Parathyroid adenoma (tissue), 2 donors: ENCODE measurements around the gene NDUFV3.

Experiments used
- H2AFZ ChIP-seq: fragments of 300-600 bp; sonication (generic); one replicate; pipeline ENCODE4 v1.7.0; 2017; ENCODE audit warnings: antibody characterized with exemption, mild to moderate bottlenecking
- H3K27ac ChIP-seq: fragments of 300-600 bp; sonication (generic); one replicate; pipeline ENCODE4 v1.7.0; 2017
- H3K27me3 ChIP-seq: fragments of 300-600 bp; sonication (generic); one replicate; pipeline ENCODE4 v1.7.0; 2017; ENCODE audit warnings: low read length; ENCODE audit not compliant: control insufficient read depth, insufficient read depth
- H3K36me3 ChIP-seq: fragments of 300-600 bp; sonication (generic); one replicate; pipeline ENCODE4 v1.7.0; 2017; ENCODE audit warnings: low read length; ENCODE audit not compliant: control insufficient read depth, insufficient read depth
- H3K4me1 ChIP-seq: fragments of 300-600 bp; sonication (generic); one replicate; pipeline ENCODE4 v1.7.0; 2017; ENCODE audit warnings: control low read depth
- H3K4me2 ChIP-seq: fragments of 300-600 bp; sonication (generic); one replicate; pipeline ENCODE4 v1.7.0; 2017; ENCODE audit warnings: low read length
- H3K4me3 ChIP-seq: fragments of 300-600 bp; sonication (generic); one replicate; pipeline ENCODE4 v1.7.0; 2017; ENCODE audit warnings: low read depth, low read length
- H3K79me2 ChIP-seq: fragments of 300-600 bp; sonication (generic); one replicate; pipeline ENCODE4 v1.7.0; 2017; ENCODE audit warnings: control low read depth
- H3K9ac ChIP-seq: fragments of 300-600 bp; sonication (generic); one replicate; pipeline ENCODE4 v1.7.0; 2017; ENCODE audit warnings: mild to moderate bottlenecking
- H3K9me3 ChIP-seq: fragments of 300-600 bp; sonication (generic); one replicate; pipeline ENCODE4 v1.7.0; 2017; ENCODE audit warnings: low read length; ENCODE audit not compliant: control insufficient read depth
- TF ChIP-seq, protein P1 (sequence below): fragments of 300-600 bp; sonication (generic); IDR thresholded peaks from one replicate; pipeline ENCODE4 v1.7.0; 2017; ENCODE audit warnings: antibody characterized with exemption, mild to moderate bottlenecking
- donor health status: primary hyperparathyroidism.

Gene NDUFV3

DNA sequence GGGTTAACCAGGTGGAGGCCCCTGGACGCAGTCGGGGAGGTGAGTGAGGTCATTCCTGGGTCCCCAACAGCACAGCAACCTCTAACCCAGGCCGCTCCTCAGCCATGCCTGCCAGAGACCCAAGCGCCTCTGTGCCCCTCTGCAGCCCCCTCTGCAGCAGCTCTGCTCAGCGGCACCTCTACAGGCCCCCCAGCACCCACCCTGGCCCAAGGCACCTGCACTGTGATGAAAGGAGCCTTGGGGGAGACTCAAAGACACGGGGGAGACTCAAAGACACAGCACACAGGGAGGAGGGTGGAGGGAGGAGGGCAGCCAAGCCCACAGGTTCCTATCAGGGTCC lies 33.2 kb upstream of the NDUFV3 start:
- H3K4me3 ChIP-seq = no peak overlapping the region
- no peak overlapping the region for H3K9ac ChIP-seq
- no peaks in the 10 kb centered on the region for H3K9me3 ChIP-seq
- H3K27me3 ChIP-seq = no peaks in the 10 kb centered on the region
- no peaks in the 10 kb centered on the region for H3K4me1 ChIP-seq
- H3K4me2 ChIP-seq = no peak overlapping the region
- no peak overlapping the region for H2AFZ ChIP-seq
- no peaks in the 10 kb centered on the region for H3K36me3 ChIP-seq
- TF ChIP-seq, protein P1, sequence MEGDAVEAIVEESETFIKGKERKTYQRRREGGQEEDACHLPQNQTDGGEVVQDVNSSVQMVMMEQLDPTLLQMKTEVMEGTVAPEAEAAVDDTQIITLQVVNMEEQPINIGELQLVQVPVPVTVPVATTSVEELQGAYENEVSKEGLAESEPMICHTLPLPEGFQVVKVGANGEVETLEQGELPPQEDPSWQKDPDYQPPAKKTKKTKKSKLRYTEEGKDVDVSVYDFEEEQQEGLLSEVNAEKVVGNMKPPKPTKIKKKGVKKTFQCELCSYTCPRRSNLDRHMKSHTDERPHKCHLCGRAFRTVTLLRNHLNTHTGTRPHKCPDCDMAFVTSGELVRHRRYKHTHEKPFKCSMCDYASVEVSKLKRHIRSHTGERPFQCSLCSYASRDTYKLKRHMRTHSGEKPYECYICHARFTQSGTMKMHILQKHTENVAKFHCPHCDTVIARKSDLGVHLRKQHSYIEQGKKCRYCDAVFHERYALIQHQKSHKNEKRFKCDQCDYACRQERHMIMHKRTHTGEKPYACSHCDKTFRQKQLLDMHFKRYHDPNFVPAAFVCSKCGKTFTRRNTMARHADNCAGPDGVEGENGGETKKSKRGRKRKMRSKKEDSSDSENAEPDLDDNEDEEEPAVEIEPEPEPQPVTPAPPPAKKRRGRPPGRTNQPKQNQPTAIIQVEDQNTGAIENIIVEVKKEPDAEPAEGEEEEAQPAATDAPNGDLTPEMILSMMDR = no peak
- H3K79me2 ChIP-seq = no peaks in the 10 kb centered on the region
- no peak overlapping the region for H3K27ac ChIP-seq

DNA sequence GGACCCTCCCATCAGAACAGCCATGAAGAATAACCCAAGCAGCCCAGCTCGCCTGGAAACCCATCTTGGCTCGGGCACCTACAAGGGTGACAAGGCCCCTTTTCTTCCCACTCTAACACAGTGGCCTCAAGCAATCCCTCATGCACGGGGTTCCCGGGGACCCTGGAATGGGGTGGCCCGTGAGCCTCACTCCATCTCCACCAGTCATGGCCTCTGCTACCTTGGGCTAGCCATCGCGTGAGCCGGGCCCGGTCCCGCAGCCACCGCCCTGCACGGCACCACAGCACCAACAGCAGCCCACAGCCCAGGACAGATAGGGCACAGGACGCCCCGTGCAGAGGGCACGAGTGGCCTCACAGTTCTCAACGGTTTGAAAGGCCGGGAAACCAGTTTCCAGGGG lies 32.8 kb upstream of the NDUFV3 start:
- H3K4me1 ChIP-seq = no peaks in the 10 kb centered on the region
- no peak overlapping the region for H3K4me3 ChIP-seq
- H3K4me2 ChIP-seq = no peak overlapping the region
- H3K9ac ChIP-seq = no peak overlapping the region
- TF ChIP-seq, protein P1 = no peak
- no peaks in the 10 kb centered on the region for H3K36me3 ChIP-seq
- no peak overlapping the region for H3K27ac ChIP-seq
- no peaks in the 10 kb centered on the region for H3K79me2 ChIP-seq
- H3K27me3 ChIP-seq = no peaks in the 10 kb centered on the region
- no peak overlapping the region for H2AFZ ChIP-seq
- H3K9me3 ChIP-seq = no peaks in the 10 kb centered on the region

DNA sequence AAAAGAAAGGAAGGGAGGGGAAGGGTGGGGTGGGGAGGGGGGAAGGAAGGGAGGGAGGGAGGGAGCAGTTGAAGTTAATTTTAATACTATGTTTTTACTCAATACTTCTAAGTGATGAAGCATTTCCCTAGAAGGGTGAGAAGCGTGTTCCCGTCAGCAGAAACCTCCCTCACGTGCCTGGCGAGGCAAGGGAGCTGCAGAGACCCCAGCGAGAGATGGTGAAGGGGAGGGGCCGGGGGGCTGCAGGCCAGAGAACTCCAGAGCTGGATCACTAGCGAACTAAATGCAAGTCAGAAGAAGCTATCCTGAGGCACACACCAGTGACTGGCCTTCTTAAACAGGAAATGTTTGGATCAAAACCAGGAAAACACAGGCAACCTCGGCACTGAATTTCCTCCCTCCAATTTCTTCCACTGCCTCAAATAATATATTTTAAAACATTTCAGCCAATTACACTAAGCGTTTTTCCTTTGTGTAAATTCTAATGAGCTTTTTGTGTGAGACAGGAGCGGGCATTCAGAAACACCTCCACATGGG lies 31.7 kb upstream of the NDUFV3 start:
- Histone ChIP-seq H3K4me2 (no peak overlapping the region), H3K36me3 (no peaks in the 10 kb centered on the region), H3K4me3 (no peak overlapping the region), H3K27ac (no peak overlapping the region), H3K79me2 (no peaks in the 10 kb centered on the region), H3K27me3 (no peaks in the 10 kb centered on the region), H3K4me1 (no peaks in the 10 kb centered on the region), H3K9ac (no peak overlapping the region), H2AFZ (no peak overlapping the region), H3K9me3 (no peaks in the 10 kb centered on the region)
- TF ChIP-seq, protein P1 = no peak

DNA sequence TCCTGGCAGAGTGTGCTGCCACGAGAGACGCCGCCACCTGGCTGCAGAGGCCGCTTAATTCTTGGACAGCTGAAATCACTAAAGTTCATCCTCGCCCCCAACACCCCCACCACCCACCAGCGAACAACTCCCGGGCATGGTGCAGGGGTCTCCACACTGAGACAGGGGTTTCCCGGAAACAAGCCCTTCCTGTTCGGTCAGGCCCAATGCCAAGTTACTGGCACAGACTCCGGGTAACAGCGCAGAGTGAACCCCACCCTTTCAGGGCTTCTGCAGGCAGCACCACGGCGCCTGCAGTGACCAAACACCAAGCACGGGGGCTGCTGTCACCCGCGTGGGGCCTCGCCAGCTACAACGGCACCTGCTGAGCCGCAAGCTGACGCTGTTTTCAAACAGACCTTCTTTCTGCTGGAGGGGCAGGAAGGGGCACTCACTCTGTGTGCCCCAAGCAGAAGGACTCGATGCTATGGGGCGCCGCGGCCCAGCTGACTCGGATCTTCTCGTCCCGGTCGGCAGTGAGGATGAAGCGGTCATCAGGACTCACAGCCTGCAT lies 31.2 kb upstream of the NDUFV3 start:
- Histone ChIP-seq H3K27me3 (no peaks in the 10 kb centered on the region), H3K9me3 (no peaks in the 10 kb centered on the region), H3K4me1 (no peaks in the 10 kb centered on the region), H3K4me3 (no peak overlapping the region), H3K9ac (no peak overlapping the region), H3K27ac (no peak overlapping the region), H3K4me2 (no peak overlapping the region), H3K79me2 (no peaks in the 10 kb centered on the region), H3K36me3 (no peaks in the 10 kb centered on the region), H2AFZ (no peak overlapping the region)
- TF ChIP-seq, protein P1 = no peak

DNA sequence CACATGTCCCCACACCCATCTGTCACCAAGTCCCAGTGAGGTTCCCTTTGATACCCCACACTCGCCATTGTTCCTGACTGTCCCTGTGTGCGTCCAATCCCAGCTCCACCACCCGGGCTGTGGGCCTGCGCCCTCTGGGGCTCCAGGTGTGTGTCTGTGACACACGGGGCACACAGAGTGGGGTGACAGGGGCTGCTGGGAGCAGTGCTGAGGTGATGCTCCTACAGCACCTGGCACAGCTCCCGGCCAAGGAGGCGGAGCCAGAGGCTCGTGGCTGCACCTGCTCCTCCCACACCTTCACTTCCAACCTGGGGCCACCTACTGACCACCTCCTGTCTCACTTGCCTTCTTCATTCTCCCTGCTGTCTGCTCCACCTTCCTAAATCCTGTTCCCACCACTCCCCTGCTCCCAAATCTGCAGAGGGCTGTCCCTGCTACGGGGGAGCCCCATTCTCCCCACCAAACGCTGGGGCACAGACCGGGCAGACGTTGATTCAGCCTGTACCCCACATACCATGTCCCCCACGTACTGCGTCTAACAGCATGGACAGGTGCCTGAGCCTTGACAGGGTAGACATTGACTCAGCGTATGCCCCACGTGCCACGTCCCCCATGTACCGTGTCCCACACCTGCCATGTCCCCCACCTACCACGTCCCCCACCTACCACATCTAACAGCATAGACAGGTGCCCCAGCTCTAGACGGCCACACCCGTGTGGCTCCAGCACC lies 30.2 kb upstream of the NDUFV3 start:
- H3K79me2 ChIP-seq = no peaks in the 10 kb centered on the region
- TF ChIP-seq, protein P1 = no peak
- no peak overlapping the region for H3K9ac ChIP-seq
- no peak overlapping the region for H3K4me3 ChIP-seq
- H2AFZ ChIP-seq = no peak overlapping the region
- H3K27ac ChIP-seq = no peak overlapping the region
- no peak overlapping the region for H3K4me2 ChIP-seq
- H3K36me3 ChIP-seq = no peaks in the 10 kb centered on the region
- no peaks in the 10 kb centered on the region for H3K27me3 ChIP-seq
- H3K9me3 ChIP-seq = no peaks in the 10 kb centered on the region
- no peaks in the 10 kb centered on the region for H3K4me1 ChIP-seq
